Spleen (tissue), 7 donors: ENCODE measurements around the gene MIPEP.

Experiments used
- CTCF ChIP-seq, 11 experiments: fragments of 200-600 bp in 7 of 11; fragments of 450-650 bp in 4 of 11; sonication (generic) in 4 of 11; IDR thresholded peaks in 8 of 11; conservative IDR thresholded peaks in 3 of 11; 1 replicate in 7 of 11; 2 replicates in 4 of 11; pipeline versions ENCODE4 v1.4.0 to v1.8.0; 2016 to 2021; ENCODE audit warnings: antibody characterized with exemption in 11 of 11, inconsistent platforms in 4 of 11, mild to moderate bottlenecking in 1 of 11
- POLR2A ChIP-seq, 3 donors: fragments of 450-650 bp; IDR thresholded peaks; one replicate each; pipeline ENCODE4 v1.5.1; 2017; ENCODE audit warnings: antibody characterized with exemption in 3 of 3, mild to moderate bottlenecking in 1 of 3
- donor health status: DM: no; HTN: no; CAD: no; lungs with moderate emphysema.
- donor health status: DM: no; HTN: no; CAD: no.
- donor health status: DM: no; HTN: no; CAD: no.

- TF ChIP-seq CTCF (IDR thresholded peaks at IDR 0.05 in 8 of 11, conservative IDR thresholded peaks at IDR 0.05 in 3 of 11) (no peak), POLR2A (IDR thresholded peaks at IDR 0.05) (no peak)
Observed at GRCh38 chr13:23684647-23685046, 204.6 kb downstream of the MIPEP start.
